Hematopoietic multipotent progenitor cell treated with erythropoietin and hydrocortisone succinate and interleukin-3 and kit ligand, for 4 days (in vitro differentiated cells): ENCODE data around the gene PTCD2.

Source experiments
- DNase-seq: peaks from one replicate; pipeline ENCODE4 v3.0.0-alpha.2; 2015

PTCD2 gene

GRCh38 chr5:72319976-72320752 is at the start of gene PTCD2, which contains the start of gene MRPS27:
Gene PTCD2, plus strand, starts transcription at chr5:72320373. Its CDS starts 10 bp downstream, at chr5:72320383.
Gene MRPS27, minus strand, starts transcription at chr5:72320240. Its CDS starts 19 bp downstream, at chr5:72320221.
- peak; percentile 99 for DNase-seq

- DNase-seq: no peak
Observed at GRCh38 chr5:72271702-72272101, 48.5 kb upstream of the PTCD2 start.

GRCh38 chr5:72272398-72272797 is 47.8 kb upstream of the PTCD2 start:
- DNase-seq: no peak

GRCh38 chr5:72273547-72273946 is 46.6 kb upstream of the PTCD2 start:
- DNase-seq: no peak

- no peak for DNase-seq
Observed at GRCh38 chr5:72276219-72276752, 43.9 kb upstream of the PTCD2 start.

- peak; percentile 67 for DNase-seq
Observed at GRCh38 chr5:72280581-72281069, 39.5 kb upstream of the PTCD2 start.

- no peak for DNase-seq
Observed at GRCh38 chr5:72281430-72281763, 38.8 kb upstream of the PTCD2 start.

GRCh38 chr5:72281764-72282499 is 38.2 kb upstream of the PTCD2 start:
- no peak for DNase-seq

- peak; percentile 24 for DNase-seq
Observed at GRCh38 chr5:72282878-72283277, 37.3 kb upstream of the PTCD2 start.

- no peak for DNase-seq
Observed at GRCh38 chr5:72283358-72283757, 36.8 kb upstream of the PTCD2 start.

GRCh38 chr5:72284559-72285423 is 35.4 kb upstream of the PTCD2 start:
- no peak for DNase-seq

- DNase-seq: no peak
Observed at GRCh38 chr5:72285424-72285821, 34.8 kb upstream of the PTCD2 start.

- no peak for DNase-seq
Observed at GRCh38 chr5:72286798-72287197, 33.4 kb upstream of the PTCD2 start.

GRCh38 chr5:72288924-72289323 is 31.2 kb upstream of the PTCD2 start:
- no peak for DNase-seq

- DNase-seq: no peak
Observed at GRCh38 chr5:72290356-72291133, 29.6 kb upstream of the PTCD2 start.

GRCh38 chr5:72291601-72292000 is 28.6 kb upstream of the PTCD2 start:
- DNase-seq: peak; percentile 72

- DNase-seq: no peak
Observed at GRCh38 chr5:72292411-72292810, 27.8 kb upstream of the PTCD2 start.

- no peak for DNase-seq
Observed at GRCh38 chr5:72293495-72294055, 26.6 kb upstream of the PTCD2 start.

GRCh38 chr5:72294473-72294872 is 25.7 kb upstream of the PTCD2 start:
- no peak for DNase-seq

- DNase-seq: no peak
Observed at GRCh38 chr5:72295539-72295938, 24.6 kb upstream of the PTCD2 start.

- no peak for DNase-seq
Observed at GRCh38 chr5:72296256-72296655, 23.9 kb upstream of the PTCD2 start.

GRCh38 chr5:72298136-72298535 is 22.0 kb upstream of the PTCD2 start:
- peak; percentile 41 for DNase-seq
